GM12865 (cell line): ENCODE data around the gene SERPINA1.
A peak's percentile ranks its signal among the peaks of the same experiment; 100 is the strongest.

Experiments used
- DNase-seq: peaks from one replicate; pipeline ENCODE4 v3.0.0; 2010; ENCODE audit warnings: low read depth
- H3K4me3 ChIP-seq: 2 replicates; pipeline ENCODE4 v1.5.1; 2011; ENCODE audit warnings: mild to moderate bottlenecking, low read depth, low read length, control low read depth
- CTCF ChIP-seq: IDR thresholded peaks from 2 replicates; pipeline ENCODE4 v1.5.1; 2011; ENCODE audit warnings: low read length, control low read depth, low read depth, inconsistent platforms; ENCODE audit not compliant: insufficient read depth; ENCODE audit errors: missing control alignments

The SERPINA1 gene

GRCh38 chr14:94362614-94363133, 25.7 kb downstream of the SERPINA1 start:
- no peak for TF ChIP-seq CTCF
- H3K4me3 ChIP-seq = no peak overlapping the region
- DNase-seq = no peak

GRCh38 chr14:94361682-94362081, 26.7 kb downstream of the SERPINA1 start:
- no peak overlapping the region for H3K4me3 ChIP-seq
- no peak for TF ChIP-seq CTCF
- DNase-seq = no peak

GRCh38 chr14:94360945-94361565, 27.3 kb downstream of the SERPINA1 start:
- no peak overlapping the region for H3K4me3 ChIP-seq
- TF ChIP-seq CTCF = no peak
- DNase-seq = no peak

- TF ChIP-seq CTCF = no peak
- no peak for DNase-seq
- no peak overlapping the region for H3K4me3 ChIP-seq
Measured at GRCh38 chr14:94357166-94357565, 31.2 kb downstream of the SERPINA1 start.

GRCh38 chr14:94356379-94357056, 31.9 kb downstream of the SERPINA1 start:
- no peak overlapping the region for H3K4me3 ChIP-seq
- no peak for DNase-seq
- TF ChIP-seq CTCF = no peak

- no peak for DNase-seq
- peak; percentile 0 for TF ChIP-seq CTCF
- H3K4me3 ChIP-seq = no peak overlapping the region
Measured at GRCh38 chr14:94355191-94355794, 33.1 kb downstream of the SERPINA1 start.
